Body of pancreas (tissue), 4 donors: ENCODE results near the gene SNAP91. TPM values are rescaled to one million over a fixed set of nuclear protein-coding genes. Genes with fewer than 3 reads are reported as not detected.

ENCODE experiments used
- ATAC-seq: fragments of 150-250 bp; one replicate; pipeline ENCODE4 v1.9.1; 2016
- DNase-seq, 4 donors: peaks; one replicate each; pipeline ENCODE4 v3.0.0-alpha.2; 2019
- H3K27ac ChIP-seq, 4 donors: fragments of 200-600 bp; sonication (generic); 1 replicate in 3 of 4; 2 replicates in 1 of 4; pipeline versions ENCODE4 v1.5.1 to v1.6.1; 2016 to 2019; ENCODE audit warnings: mild to moderate bottlenecking in 1 of 4, mixed read lengths in 1 of 4, moderate library complexity in 1 of 4
- H3K27me3 ChIP-seq, 2 donors: fragments of 200-600 bp; sonication (generic); one replicate each; pipeline ENCODE4 v1.6.0; 2016; ENCODE audit warnings: mild to moderate bottlenecking in 1 of 2
- H3K36me3 ChIP-seq, 2 donors: fragments of 200-600 bp; sonication (generic); replicated peaks in 1 of 2; 2 replicates each; pipeline ENCODE4 v1.5.1; 2016; ENCODE audit warnings: low read depth in 2 of 2; ENCODE audit not compliant: insufficient read depth in 1 of 2
- H3K4me1 ChIP-seq: fragments of 200-600 bp; sonication (generic); one replicate; pipeline ENCODE4 v1.6.0; 2016
- H3K4me3 ChIP-seq, 2 donors: fragments of 200-600 bp; sonication (generic); 1 replicate in 1 of 2; 2 replicates in 1 of 2; pipeline ENCODE4 v1.5.1; 2016 to 2019
- H3K9me3 ChIP-seq, 3 donors: fragments of 200-600 bp; sonication (generic); 1 replicate in 2 of 3; 2 replicates in 1 of 3; pipeline ENCODE4 v1.5.1; 2016
- POLR2A ChIP-seq, 3 donors: fragments of 450-650 bp; IDR thresholded peaks; one replicate each; pipeline ENCODE4 v1.6.1; 2016; ENCODE audit warnings: antibody characterized with exemption in 3 of 3, mild to moderate bottlenecking in 2 of 3
- WGBS, 2 donors: methylation state at CpG; one replicate each; pipeline ENCODE4 v1.1.5; 2017; 5-methylcytosine and 5-hydroxymethylcytosine counted together
- intact Hi-C: fragments of 100-400 bp; cut with DNase I; formaldehyde crosslinking; loops from one replicate; pipeline ENCODE4 v1.15.1; 2023
- total RNA-seq, 2 donors: library from RNA; depleted of rRNA; stranded (reverse); fragments of >200 nt; gene quantifications; one replicate each; pipeline ENCODE4 v1.1.0, GENCODE V29; 2016
- TF ChIP-seq, protein P1 (sequence below), 7 experiments: fragments of 450-650 bp in 4 of 7; fragments of 200-600 bp in 3 of 7; sonication (generic) in 3 of 7; IDR thresholded peaks; one replicate each; pipeline ENCODE4 v1.5.1; 2016 to 2019; ENCODE audit warnings: antibody characterized with exemption in 7 of 7

Gene SNAP91
- total RNA-seq, 2 donors from 2014 or later: 0.66 to 1.3 TPM

DNA sequence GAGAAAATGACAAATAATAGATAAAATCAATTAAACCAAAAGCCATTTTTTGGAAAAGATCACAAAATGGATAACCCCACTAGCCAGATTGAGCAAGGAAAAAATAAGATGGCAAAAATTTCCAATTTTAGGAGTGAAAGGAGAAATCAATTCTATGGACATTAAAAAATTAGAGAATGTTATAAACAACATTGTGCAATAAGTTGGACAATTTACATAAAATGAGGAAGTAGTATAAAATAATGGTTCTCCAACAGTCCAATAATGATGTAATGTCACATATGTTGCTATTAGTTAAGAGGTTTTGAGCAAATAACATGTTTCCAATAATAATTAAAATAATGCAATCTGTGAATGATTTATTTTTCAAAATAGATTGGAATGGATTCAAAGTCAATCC is 3.1 kb upstream of the SNAP91 start:
- no peaks in the 10 kb centered on the region for H3K9me3 ChIP-seq
- DNase-seq (no peak), ATAC-seq (no peak)
- H3K27ac ChIP-seq: no peak overlapping the region
- no peak for TF ChIP-seq POLR2A (IDR thresholded peaks at IDR 0.05)
- TF ChIP-seq, protein P1, sequence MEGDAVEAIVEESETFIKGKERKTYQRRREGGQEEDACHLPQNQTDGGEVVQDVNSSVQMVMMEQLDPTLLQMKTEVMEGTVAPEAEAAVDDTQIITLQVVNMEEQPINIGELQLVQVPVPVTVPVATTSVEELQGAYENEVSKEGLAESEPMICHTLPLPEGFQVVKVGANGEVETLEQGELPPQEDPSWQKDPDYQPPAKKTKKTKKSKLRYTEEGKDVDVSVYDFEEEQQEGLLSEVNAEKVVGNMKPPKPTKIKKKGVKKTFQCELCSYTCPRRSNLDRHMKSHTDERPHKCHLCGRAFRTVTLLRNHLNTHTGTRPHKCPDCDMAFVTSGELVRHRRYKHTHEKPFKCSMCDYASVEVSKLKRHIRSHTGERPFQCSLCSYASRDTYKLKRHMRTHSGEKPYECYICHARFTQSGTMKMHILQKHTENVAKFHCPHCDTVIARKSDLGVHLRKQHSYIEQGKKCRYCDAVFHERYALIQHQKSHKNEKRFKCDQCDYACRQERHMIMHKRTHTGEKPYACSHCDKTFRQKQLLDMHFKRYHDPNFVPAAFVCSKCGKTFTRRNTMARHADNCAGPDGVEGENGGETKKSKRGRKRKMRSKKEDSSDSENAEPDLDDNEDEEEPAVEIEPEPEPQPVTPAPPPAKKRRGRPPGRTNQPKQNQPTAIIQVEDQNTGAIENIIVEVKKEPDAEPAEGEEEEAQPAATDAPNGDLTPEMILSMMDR (IDR thresholded peaks at IDR 0.05): no peak
- intact Hi-C loops: no loop called here
- H3K4me3 ChIP-seq: no peak overlapping the region
- no peaks in the 10 kb centered on the region for H3K36me3 ChIP-seq
- H3K4me1 ChIP-seq: peaks cover 18% of the 10 kb centered on the region
- H3K27me3 ChIP-seq: peaks cover 0 to 10% of the 10 kb centered on the region in 2 donors

DNA sequence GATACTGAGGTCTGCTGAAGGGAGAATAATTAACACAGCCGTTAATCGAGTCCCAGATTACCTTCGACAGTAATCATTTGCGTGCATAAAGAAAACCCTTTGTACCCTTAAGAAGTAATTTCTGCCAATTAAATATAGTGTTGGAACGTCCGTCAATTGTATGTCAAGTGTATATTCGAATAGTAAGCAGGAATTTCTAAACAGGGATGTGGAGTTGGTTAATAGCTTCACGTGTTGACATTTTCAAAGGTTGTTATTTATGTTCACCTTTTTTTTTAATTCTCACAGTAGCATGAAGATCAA is 798 bp upstream of the SNAP91 start:
- H3K4me3 ChIP-seq: no peak overlapping the region
- ATAC-seq: no peak
- intact Hi-C loops: no loop called here

DNA sequence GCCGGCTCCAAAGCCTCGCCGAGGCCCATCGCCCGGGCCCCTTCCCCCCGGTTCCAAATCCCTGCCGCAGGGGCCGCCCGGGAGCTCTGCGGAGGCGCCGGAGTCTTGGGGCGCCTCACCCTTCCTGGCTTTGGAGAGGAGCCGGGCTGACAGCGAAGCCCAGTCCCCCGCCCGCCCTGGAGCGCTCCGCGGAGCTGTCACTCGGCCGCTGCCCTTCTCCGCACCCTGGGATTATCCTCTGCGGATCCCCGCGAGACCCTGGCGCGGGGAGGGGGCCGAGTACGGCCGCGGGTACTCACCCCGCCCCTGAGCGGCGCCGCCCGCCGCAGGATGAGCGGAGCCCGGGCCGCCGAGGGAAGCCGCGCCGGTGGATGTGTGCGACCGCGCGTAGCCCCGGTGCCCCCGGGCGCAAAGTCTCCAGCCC is 343 bp downstream of the SNAP91 start:
- peak in 1 of 4 donors; percentile 12 for DNase-seq
- H3K4me3 ChIP-seq: peak overlapping the region in 1 of 2 donors; percentile 43

More for the DNA sequence above, 798 bp upstream of the SNAP91 start:
- no peak for DNase-seq
- Histone ChIP-seq H3K27me3 (peaks cover 0 to 10% of the 10 kb centered on the region in 2 donors), H3K36me3 (no peaks in the 10 kb centered on the region), H3K27ac (no peak overlapping the region), H3K4me1 (peaks cover 18% of the 10 kb centered on the region), H3K9me3 (no peaks in the 10 kb centered on the region)
- no peak for TF ChIP-seq POLR2A (IDR thresholded peaks at IDR 0.05)
- TF ChIP-seq, protein P1 (IDR thresholded peaks at IDR 0.05): no peak
- WGBS, 2 donors: 17 to 20% methylated on average over 8 of the region's 8 CpGs

DNA sequence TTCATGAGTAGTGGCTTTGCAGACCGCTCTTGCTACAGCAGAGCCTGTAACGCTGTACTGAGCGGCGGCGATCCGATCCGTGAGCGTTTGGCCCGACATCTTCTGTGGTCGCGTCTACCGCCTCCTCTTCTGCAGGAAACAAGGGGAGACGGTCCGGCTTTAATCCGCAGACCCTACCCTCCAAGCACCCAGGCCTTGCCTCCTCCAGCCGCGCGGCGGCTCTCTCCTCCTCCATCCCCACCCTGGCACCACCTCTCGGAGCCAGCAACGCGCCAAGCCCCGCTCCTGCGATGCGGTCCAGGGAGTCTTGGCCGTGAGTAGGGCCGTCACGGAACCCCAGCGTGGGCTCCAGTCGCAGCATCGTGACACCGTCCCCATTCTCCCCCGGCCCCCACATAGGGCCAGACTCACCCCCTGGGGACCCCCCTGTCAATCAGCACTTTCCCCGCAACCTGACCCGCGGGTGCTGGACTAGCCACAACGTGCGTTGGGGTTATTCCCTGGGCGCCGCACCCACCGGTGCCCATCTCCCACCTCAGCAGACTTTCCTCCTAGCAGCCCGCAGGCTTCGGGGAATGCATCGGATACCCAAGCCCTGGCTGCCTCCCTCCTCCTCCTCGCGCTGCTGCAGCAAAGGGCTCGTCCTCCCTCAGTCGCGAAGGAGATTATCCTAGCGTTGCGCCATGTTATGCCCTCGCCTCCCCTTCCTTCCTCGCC is 914 bp downstream of the SNAP91 start:
- WGBS, 2 donors: 4 to 6% methylated on average over 14 to 51 of the region's 53 CpGs
- TF ChIP-seq POLR2A (IDR thresholded peaks at IDR 0.05): no peak
- TF ChIP-seq, protein P1 (IDR thresholded peaks at IDR 0.05): no peak
- peak; percentile 27 for ATAC-seq
- H3K27me3 ChIP-seq: peaks cover 0 to 10% of the 10 kb centered on the region in 2 donors
- H3K36me3 ChIP-seq: no peaks in the 10 kb centered on the region
- no peak overlapping the region for H3K27ac ChIP-seq
- no peaks in the 10 kb centered on the region for H3K9me3 ChIP-seq
- peak overlapping the region in 1 of 2 donors; percentile 43 for H3K4me3 ChIP-seq
- intact Hi-C loops: no loop called here
- DNase-seq: peak in 2 of 4 donors; percentile 13 to 21
- peaks cover 18% of the 10 kb centered on the region for H3K4me1 ChIP-seq

More for the DNA sequence above, 343 bp downstream of the SNAP91 start:
- no peak overlapping the region for H3K27ac ChIP-seq
- H3K9me3 ChIP-seq: no peaks in the 10 kb centered on the region
- ATAC-seq: peak; percentile 50
- H3K4me1 ChIP-seq: peaks cover 18% of the 10 kb centered on the region
- intact Hi-C loops: no loop called here
- no peaks in the 10 kb centered on the region for H3K36me3 ChIP-seq
- H3K27me3 ChIP-seq: peaks cover 0 to 10% of the 10 kb centered on the region in 2 donors
- TF ChIP-seq, protein P1 (IDR thresholded peaks at IDR 0.05): no peak
- no peak for TF ChIP-seq POLR2A (IDR thresholded peaks at IDR 0.05)
- 1% methylated on average over 46 of the region's 52 CpGs; no CpG with 5 or more reads in 1 of the 2 donors for WGBS, 2 donors

DNA sequence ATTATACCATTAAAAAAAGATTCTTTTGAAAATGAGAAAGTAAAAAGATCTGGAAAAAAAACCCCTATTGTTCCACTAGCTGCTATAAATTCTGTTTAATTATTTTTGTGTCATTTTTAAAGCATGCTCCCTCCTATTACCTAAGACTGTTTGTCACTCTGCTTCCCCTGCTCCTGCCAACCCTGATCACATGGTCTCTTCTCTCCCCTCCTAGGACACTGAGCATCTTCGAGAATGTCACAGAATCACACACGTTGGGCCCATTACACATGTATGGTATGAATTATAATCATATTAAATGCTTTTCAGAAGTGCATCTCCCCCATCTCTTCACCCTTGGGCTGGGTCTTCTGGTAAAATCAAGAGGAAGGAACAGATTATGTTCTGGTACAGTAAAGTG is 6.2 kb downstream of the SNAP91 start:
- TF ChIP-seq POLR2A (IDR thresholded peaks at IDR 0.05): no peak
- TF ChIP-seq, protein P1 (IDR thresholded peaks at IDR 0.05): no peak
- H3K36me3 ChIP-seq: no peaks in the 10 kb centered on the region
- peaks cover under 1% of the 10 kb centered on the region for H3K4me1 ChIP-seq
- H3K27me3 ChIP-seq: no peaks in the 10 kb centered on the region
- no peak for DNase-seq
- ATAC-seq: no peak
- WGBS, 2 donors: 30% methylated on average over 2 of the region's 2 CpGs
- H3K27ac ChIP-seq: no peak overlapping the region
- no peak overlapping the region for H3K4me3 ChIP-seq
- intact Hi-C loops: no loop called here
- H3K9me3 ChIP-seq: no peaks in the 10 kb centered on the region
